WERI-Rb-1 (cell line): Measurements from ENCODE around the gene MDH1B.
A peak's percentile ranks its signal among the peaks of the same experiment; 100 is the strongest.
"Not testable (repeated sequence)": the region's sequence is repeated elsewhere in the genome, so short reads cannot be mapped to it uniquely, and the experiment has no call there.

Experiments used
- DNase-seq: peaks from one replicate; pipeline ENCODE4 v3.0.0-alpha.2; 2020
- H3K27ac ChIP-seq: fragments of 250-450 bp; sonication (Bioruptor Pico); 2 replicates; pipeline ENCODE4 v1.5.1; 2020; ENCODE audit warnings: mild to moderate bottlenecking, moderate library complexity
- H3K27me3 ChIP-seq: fragments of 250-450 bp; sonication (Bioruptor Pico); 2 replicates; pipeline ENCODE4 v1.5.1; 2021; ENCODE audit warnings: mild to moderate bottlenecking, low read depth, moderate library complexity; ENCODE audit not compliant: insufficient read depth, severe bottlenecking
- H3K36me3 ChIP-seq: fragments of 250-450 bp; sonication (Bioruptor Pico); 2 replicates; pipeline ENCODE4 v1.5.1; 2020; ENCODE audit warnings: mild to moderate bottlenecking, moderate library complexity
- H3K4me3 ChIP-seq: 2 replicates; pipeline ENCODE4 v1.5.1; 2011; ENCODE audit warnings: low read depth, mild to moderate bottlenecking, control low read depth, low read length
- H3K9me3 ChIP-seq: fragments of 250-450 bp; sonication (Bioruptor Pico); 2 replicates; pipeline ENCODE4 v1.5.1; 2021; ENCODE audit warnings: mild to moderate bottlenecking, moderate library complexity; ENCODE audit not compliant: severe bottlenecking
- CTCF ChIP-seq: IDR thresholded peaks from 2 replicates; pipeline ENCODE4 v1.5.1; 2011; ENCODE audit warnings: low read depth, mild to moderate bottlenecking, control low read depth, inconsistent platforms, low read length

Gene MDH1B

GRCh38 chr2:206765242-206766056, at the start of gene MDH1B, which contains the start of gene FASTKD2:
TSS of gene MDH1B (minus strand) at chr2:206765328. CDS start at chr2:206765271, 57 bp downstream.
TSS of gene FASTKD2 (plus strand) at chr2:206765606. CDS start at chr2:206766694, 1,088 bp downstream.
- no peak for TF ChIP-seq CTCF
- H3K27me3 ChIP-seq = no peaks in the 10 kb centered on the region
- peak within 1 kb of the TSS; percentile 94 for H3K27ac ChIP-seq
- peak; percentile 78 for DNase-seq
- no peaks in the 10 kb centered on the region for H3K9me3 ChIP-seq
- peaks cover 19% of the 10 kb centered on the region for H3K36me3 ChIP-seq
- H3K4me3 ChIP-seq = peak within 1 kb of the TSS; percentile 87

DNA sequence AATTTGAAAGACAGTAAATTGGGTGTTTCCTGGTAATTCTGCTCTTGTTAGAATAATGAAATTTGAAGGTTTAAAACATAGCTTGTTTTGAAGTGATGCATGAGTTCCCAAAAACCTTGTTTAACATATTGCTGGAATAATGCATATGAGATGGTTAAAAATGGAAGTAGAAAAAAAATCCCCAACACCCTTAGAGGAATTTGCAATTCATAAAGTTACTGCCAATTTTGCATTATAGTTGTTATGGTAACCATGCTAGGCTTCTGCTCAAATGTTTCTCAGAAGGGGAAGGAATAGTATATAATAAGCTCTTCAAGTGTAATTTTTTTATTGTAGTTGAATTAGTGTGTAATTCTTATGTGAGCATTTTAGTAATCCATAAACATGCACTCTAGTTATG, 49.4 kb upstream of the MDH1B start:
- DNase-seq = no peak
- no peaks in the 10 kb centered on the region for H3K27me3 ChIP-seq
- no peaks in the 10 kb centered on the region for H3K36me3 ChIP-seq
- no peak overlapping the region for H3K27ac ChIP-seq
- no peaks in the 10 kb centered on the region for H3K9me3 ChIP-seq
- no peak for TF ChIP-seq CTCF
- no peak overlapping the region for H3K4me3 ChIP-seq

GRCh38 chr2:206812471-206812870, 47.3 kb upstream of the MDH1B start:
- H3K9me3 ChIP-seq, H3K4me3 ChIP-seq, H3K27ac ChIP-seq, DNase-seq, H3K36me3 ChIP-seq, H3K27me3 ChIP-seq: not testable (repeated sequence)

DNA sequence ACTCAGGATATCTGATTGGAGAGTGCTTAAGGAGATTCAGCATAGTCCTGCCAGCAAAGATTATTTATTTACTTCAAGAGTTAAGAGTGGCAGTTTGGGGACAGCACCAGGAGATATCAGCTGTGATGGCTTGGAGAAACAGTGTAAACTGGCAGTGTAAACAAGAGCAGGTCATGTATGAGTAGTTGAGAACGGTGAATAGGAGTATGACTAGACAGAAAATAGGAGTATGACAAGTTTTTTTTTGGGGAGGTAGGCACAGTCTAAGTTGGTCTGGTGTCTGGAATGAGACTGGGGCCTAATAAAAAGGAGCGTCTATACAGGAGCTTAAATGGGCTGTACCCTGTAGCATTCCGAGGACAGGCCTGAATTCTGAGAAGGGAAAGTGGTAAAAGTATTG, 42.5 kb upstream of the MDH1B start:
- H3K27me3 ChIP-seq, H3K27ac ChIP-seq, H3K9me3 ChIP-seq, DNase-seq, H3K4me3 ChIP-seq, H3K36me3 ChIP-seq: not testable (repeated sequence)

GRCh38 chr2:206805887-206806607, 40.9 kb upstream of the MDH1B start:
- H3K27ac ChIP-seq = no peak overlapping the region
- DNase-seq = no peak
- H3K36me3 ChIP-seq = no peaks in the 10 kb centered on the region
- H3K27me3 ChIP-seq = no peaks in the 10 kb centered on the region
- no peak for TF ChIP-seq CTCF
- no peak overlapping the region for H3K4me3 ChIP-seq
- no peaks in the 10 kb centered on the region for H3K9me3 ChIP-seq

DNA sequence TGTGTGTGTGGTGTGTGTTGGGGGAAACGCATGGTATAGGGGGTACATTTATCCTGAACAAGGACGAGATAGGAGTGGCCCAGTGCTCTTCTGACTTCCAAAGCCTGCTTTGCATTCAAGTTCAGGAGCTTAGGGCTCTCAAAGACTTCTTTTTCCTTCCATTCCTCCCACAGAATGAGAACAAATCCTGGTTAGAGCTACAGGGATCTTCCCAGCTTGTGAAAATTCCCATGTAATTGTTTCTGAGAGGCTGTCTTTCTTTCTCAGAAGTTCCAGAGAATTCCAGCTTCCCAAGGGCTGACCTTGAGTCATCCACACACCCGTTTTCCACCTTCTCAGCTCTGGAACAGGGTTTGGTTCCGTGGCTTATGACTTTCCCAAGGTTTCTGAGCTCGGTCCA, 39.2 kb upstream of the MDH1B start:
- H3K4me3 ChIP-seq = no peak overlapping the region
- TF ChIP-seq CTCF = no peak
- H3K27ac ChIP-seq = no peak overlapping the region
- H3K36me3 ChIP-seq = no peaks in the 10 kb centered on the region
- no peak for DNase-seq
- H3K9me3 ChIP-seq = no peaks in the 10 kb centered on the region
- H3K27me3 ChIP-seq = no peaks in the 10 kb centered on the region
